ENCODE data around the gene CNTN4. TPM values are rescaled to one million over a fixed set of nuclear protein-coding genes. Genes with fewer than 3 reads are reported as not detected.

CNTN4 gene
- total and polyA plus RNA-seq, 9 donors, result 0.35 to 16.7 (median 3.0) TPM

DNA sequence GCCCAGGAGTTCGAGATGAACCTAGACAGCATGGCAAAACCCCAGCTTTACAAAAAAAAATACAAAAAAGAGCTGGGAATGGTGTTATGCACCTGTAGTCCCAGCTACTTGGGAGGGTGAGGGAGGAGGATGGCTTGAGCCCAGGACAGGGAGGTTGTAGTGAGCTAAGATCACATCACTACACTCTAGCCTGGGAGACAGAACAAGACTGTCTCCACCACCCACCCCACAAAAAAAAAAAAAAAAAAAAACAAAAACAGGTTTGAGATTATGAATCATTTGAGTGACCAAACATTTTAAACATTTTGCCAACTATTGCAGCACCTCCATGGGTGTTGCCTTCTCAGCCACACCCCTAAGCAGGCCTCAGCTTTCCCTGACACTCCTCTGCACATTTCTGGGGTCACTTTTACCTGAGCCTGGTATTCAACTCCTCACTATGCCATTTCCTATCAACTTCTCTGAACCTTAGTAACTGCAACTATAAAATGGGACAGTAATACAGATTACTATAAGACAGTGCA is 969.8 kb downstream of the CNTN4 start:
- Histone ChIP-seq H3K4me3 (no peak overlapping the region), H3K36me3 (no peaks in the 10 kb centered on the region), H3K27me3 (no peaks in the 10 kb centered on the region), H3K4me1 (ENCODE audit: insufficient read depth) (no peaks in the 10 kb centered on the region), H3K27ac (no peak overlapping the region), H3K9me3 (no peaks in the 10 kb centered on the region)
- TF ChIP-seq EP300 (IDR thresholded peaks at IDR 0.05) (no peak), POLR2A (IDR thresholded peaks at IDR 0.05) (no peak)
- TF ChIP-seq, protein P1, sequence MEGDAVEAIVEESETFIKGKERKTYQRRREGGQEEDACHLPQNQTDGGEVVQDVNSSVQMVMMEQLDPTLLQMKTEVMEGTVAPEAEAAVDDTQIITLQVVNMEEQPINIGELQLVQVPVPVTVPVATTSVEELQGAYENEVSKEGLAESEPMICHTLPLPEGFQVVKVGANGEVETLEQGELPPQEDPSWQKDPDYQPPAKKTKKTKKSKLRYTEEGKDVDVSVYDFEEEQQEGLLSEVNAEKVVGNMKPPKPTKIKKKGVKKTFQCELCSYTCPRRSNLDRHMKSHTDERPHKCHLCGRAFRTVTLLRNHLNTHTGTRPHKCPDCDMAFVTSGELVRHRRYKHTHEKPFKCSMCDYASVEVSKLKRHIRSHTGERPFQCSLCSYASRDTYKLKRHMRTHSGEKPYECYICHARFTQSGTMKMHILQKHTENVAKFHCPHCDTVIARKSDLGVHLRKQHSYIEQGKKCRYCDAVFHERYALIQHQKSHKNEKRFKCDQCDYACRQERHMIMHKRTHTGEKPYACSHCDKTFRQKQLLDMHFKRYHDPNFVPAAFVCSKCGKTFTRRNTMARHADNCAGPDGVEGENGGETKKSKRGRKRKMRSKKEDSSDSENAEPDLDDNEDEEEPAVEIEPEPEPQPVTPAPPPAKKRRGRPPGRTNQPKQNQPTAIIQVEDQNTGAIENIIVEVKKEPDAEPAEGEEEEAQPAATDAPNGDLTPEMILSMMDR (IDR thresholded peaks at IDR 0.05), result no peak
- 80 to 100% (median 82%) methylated on average over 1 of the region's 1 CpG for WGBS, 3 donors
- intact Hi-C loops (cut with DNase I), result no loop called here
- no peak for DNase-seq

GRCh38 chr3:3069723-3070122 is 971.1 kb downstream of the CNTN4 start:
- no peak for DNase-seq
- no peaks in the 10 kb centered on the region for H3K36me3 ChIP-seq
- 74 to 87% (median 83%) methylated on average over 5 of the region's 5 CpGs for WGBS, 3 donors
- TF ChIP-seq, protein P1 (IDR thresholded peaks at IDR 0.05), result no peak
- TF ChIP-seq EP300 (IDR thresholded peaks at IDR 0.05) (no peak), POLR2A (IDR thresholded peaks at IDR 0.05) (no peak)
- no peaks in the 10 kb centered on the region for H3K9me3 ChIP-seq
- H3K27ac ChIP-seq, result no peak overlapping the region
- no peak overlapping the region for H3K4me3 ChIP-seq
- H3K27me3 ChIP-seq, result no peaks in the 10 kb centered on the region
- intact Hi-C loops (cut with DNase I), result no loop called here
- no peaks in the 10 kb centered on the region for H3K4me1 ChIP-seq (ENCODE audit: insufficient read depth)

- 7 to 16% (median 12%) methylated on average over 5 of the region's 5 CpGs for WGBS, 3 donors
These were observed 972.5 kb downstream of the CNTN4 start for GRCh38 chr3:3071136-3071535.

GRCh38 chr3:3074551-3075257 is 976.0 kb downstream of the CNTN4 start:
- no peak overlapping the region for H3K27ac ChIP-seq
- H3K36me3 ChIP-seq, result no peaks in the 10 kb centered on the region
- intact Hi-C loops (cut with DNase I), result no loop called here
- H3K4me3 ChIP-seq, result no peak overlapping the region
- no peaks in the 10 kb centered on the region for H3K4me1 ChIP-seq (ENCODE audit: insufficient read depth)
- H3K9me3 ChIP-seq, result no peaks in the 10 kb centered on the region
- no peak for DNase-seq
- 72 to 83% (median 83%) methylated on average over 5 of the region's 5 CpGs for WGBS, 3 donors
- no peaks in the 10 kb centered on the region for H3K27me3 ChIP-seq
- no peak for TF ChIP-seq EP300 (IDR thresholded peaks at IDR 0.05)
- TF ChIP-seq, protein P1 (IDR thresholded peaks at IDR 0.05), result no peak
- TF ChIP-seq POLR2A (IDR thresholded peaks at IDR 0.05), result no peak

More at GRCh38 chr3:3071136-3071535, 972.5 kb downstream of the CNTN4 start:
- DNase-seq, result no peak
- Histone ChIP-seq H3K4me3 (no peak overlapping the region), H3K36me3 (no peaks in the 10 kb centered on the region), H3K4me1 (ENCODE audit: insufficient read depth) (no peaks in the 10 kb centered on the region), H3K9me3 (no peaks in the 10 kb centered on the region), H3K27me3 (no peaks in the 10 kb centered on the region), H3K27ac (no peak overlapping the region)
- intact Hi-C loops (cut with DNase I), result no loop called here
- no peak for TF ChIP-seq EP300 (IDR thresholded peaks at IDR 0.05)
- TF ChIP-seq, protein P1 (IDR thresholded peaks at IDR 0.05), result no peak
- TF ChIP-seq POLR2A (IDR thresholded peaks at IDR 0.05), result no peak

Data from ovary (tissue), 9 donors.